HEK293T (cell line): Measurements from ENCODE around the gene VPS41.

Experiments used
- ELF4 ChIP-seq: fragments of 450-650 bp; IDR thresholded peaks from 2 replicates; pipeline ENCODE4 v1.6.1; 2017; ENCODE audit warnings: antibody characterized with exemption
- SP1 ChIP-seq: fragments of 450-650 bp; IDR thresholded peaks from 2 replicates; pipeline ENCODE4 v1.6.1; 2017
- TARDBP ChIP-seq: fragments of 450-650 bp; IDR thresholded peaks from 2 replicates; pipeline ENCODE4 v1.6.1; 2016
- ZNF384 ChIP-seq: fragments of 450-650 bp; IDR thresholded peaks from 2 replicates; pipeline ENCODE4 v1.6.1; 2016

DNA sequence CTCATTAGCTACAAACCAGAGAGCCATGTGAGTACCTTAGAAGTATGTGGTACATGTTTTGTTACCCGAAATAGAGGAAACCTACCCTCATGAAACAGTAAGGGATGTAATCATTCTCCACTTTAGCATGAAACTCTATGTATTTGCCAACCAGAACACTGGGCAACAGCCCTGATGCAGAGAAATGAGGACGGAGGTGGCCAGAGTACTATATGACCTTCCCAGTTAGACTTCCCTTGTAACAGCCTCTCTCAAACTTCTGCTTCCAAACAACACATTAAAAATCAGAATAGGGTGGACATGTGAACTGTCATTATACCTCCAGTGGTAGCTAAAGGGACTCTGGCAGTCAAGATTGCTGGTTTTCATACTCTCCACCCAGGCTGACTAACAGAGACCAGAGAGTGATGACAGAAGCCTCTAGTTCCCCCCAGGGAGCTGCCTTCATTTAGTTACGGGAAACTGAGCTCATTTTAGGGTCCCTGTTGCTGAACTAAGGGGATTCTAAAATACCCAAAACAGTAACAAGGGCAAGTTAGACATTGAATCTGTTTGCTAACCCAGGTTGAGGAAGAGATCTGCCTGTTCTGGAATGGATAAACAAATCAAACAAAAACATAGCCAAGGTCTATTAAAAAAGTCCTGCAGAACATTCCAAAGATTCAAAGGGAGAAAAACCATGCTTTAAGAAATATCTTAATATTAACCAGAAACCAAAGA is 83.1 kb downstream of the VPS41 start:
- TF ChIP-seq TARDBP (no peak), ZNF384 (no peak), ELF4 (no peak), SP1 (no peak)
